Inferior parietal cortex (tissue), 1 donor: Measurements from ENCODE around the gene ZIC1.

ENCODE experiments used
- DNase-seq: peaks from one replicate; pipeline ENCODE4 v3.0.0-alpha.2; 2016; ENCODE audit errors: extremely low spot score

ZIC1 gene

DNA sequence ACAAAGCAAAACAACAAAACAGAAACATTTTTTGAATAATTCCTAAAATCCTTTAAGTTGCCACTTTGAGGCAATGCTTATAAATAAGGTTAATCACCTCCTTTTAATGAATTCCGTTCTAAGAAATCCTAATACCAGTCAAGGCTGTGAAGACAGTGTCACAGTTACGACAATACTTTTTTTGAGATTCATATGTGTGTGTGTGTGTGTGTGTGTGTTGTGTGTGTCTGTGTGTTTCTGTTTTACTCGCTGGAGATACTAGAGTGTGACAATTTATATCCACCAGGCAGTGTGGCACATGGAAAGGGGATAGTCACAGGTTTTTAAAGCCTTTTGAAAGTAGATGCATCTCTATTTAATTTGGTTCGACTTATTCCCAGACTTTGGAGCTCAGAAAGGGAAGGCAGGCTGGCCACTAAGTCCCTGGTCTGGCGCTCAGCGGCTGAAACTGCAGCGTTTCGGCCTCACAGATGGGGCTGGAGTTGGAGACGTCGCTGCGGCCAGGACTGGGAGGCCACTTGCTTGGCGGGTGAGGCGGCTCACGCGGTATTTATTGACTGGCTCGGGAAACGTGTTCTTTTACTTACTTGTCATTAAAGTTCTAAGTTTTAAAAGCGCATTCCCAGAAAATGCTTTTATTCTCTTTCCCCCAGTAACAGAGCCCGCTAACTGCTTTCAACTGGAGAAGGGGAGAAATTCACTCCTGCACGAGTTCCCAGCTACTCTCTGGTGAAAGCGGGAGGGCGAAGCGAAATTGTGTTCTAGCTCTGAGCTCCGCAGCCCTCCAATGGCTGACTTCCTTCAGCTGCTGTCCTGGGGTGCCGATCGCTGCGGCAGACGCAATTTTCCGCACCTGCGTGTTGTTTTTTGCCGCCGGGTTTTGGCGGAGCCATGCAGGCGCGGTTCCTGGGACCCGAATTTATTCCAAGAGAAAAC is 13.7 kb downstream of the ZIC1 start:
- DNase-seq = no peak

DNA sequence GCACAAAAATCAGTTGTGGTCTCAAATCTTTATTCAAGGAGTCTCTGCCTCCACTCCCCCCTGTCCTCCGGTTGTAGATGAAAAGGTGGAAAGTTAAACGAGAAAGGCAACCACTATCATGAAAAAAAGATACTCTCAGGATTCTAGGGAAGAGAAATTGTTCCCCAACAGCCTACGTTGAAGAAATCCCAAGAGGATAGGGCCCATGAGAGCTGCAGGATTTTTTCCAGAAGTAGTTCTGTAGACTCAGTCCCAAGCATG is 14.3 kb downstream of the ZIC1 start:
- no peak for DNase-seq

DNA sequence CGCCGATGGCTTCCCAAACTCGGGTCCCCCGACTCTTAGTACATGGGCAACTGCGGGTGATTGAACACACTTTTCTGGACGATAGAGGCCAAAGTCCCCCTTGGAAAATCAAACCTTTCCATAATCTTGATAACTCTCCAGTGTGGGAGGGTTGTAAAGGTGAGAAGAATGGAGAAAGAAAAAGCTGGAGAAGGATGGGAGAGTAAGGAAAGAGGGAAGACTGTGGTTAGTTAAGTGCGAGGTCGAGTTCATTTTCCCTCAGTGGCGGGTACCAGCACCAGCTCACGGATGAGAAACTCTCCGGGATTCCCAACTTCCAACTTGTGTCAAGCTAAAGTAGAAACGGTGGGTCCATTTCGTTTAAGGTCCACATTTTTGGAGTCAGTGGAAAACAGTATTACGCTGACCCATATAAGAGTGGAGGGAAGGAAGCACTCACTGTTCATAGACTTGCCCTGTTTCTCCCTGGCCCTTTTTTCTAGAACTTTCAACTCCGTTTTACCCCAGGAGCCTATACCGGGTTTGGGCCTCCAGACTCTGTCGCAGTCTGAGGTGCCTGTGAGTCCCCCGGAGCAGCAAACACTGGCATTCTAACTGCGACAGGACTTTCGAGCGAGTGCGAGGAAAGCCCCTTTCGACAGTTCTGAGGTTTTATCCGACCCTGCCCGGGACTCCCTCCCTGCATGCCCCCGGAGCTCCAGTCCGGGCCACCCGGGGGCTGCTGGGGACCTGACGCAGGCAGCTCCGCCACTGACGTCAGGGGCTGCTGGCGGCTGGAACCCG is 14.8 kb downstream of the ZIC1 start:
- no peak for DNase-seq

DNA sequence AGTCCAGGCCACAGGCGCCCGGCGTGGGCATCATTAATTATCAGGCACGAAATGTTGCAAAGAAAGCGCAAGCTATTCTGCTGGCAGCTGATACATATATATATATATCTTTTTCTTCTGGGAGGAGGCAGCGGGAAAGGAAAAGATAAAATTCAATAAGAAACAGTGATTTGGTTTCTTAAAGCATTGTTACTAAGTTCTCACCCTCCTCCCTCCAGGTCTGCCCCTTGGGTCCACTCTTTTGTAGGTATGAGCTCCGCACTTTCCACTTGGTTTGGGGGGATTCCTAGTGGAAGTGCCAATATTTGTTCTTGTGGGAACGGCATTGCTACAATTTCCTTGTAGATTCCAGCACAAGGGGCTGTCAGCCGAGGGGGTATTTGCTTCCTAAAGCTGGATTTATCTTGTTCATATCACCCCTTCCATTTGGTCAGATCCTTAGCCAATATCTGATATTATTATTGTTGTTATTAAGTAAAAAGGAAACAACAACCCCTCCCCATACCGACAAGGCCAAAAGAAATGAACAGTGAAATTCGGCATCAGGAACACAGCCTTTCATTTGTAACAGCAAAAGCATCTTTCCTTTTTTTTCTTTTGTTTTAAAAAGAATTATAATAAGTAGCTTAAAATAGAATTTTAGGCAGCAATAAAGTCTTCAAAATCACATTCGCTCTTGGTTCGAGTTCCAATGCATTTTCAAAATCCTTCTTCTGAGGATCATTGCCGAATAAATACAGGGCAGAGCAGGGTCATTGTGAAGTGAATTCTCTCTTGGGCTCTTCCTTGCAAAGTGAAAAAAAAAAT is 15.6 kb downstream of the ZIC1 start:
- DNase-seq = no peak

DNA sequence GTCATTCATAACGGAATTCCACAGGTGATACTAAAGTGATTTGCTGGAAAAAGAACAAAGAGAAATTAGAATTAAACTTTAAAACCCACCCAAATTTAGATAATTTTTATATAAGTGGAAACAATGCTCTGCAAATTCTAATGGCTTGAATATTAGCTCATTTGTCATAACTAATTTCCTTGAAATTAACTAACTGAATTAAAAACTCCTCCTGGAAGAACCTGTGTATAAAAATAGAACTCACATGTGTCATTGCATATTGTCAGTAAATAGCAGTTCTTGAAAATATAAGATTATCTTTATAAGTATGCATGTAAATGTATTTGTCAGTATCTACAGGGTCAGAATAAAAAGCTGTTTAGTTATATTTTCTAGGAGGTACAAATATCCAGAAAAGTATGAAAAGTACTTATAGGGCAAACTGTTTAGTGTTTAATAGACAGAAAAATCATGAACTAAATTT is 16.3 kb downstream of the ZIC1 start:
- no peak for DNase-seq

DNA sequence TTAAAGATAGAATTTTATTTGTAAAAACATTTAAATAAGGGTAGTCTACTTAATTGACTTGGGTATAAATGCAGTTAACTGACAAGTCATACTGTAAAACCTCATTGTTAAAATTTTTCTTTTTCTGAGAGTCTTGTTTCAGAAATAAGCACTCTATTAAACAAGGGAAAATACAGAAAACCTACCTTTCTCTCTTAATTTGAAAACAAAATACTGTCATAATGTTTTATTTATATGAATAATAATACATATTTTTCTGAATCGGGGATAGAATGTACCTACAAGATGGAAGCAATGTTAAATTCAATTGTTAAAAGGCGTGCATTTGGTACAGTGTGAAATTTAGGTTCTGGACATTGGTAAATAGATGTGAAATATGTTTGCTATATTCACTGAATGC is 17.8 kb downstream of the ZIC1 start:
- DNase-seq = no peak

DNA sequence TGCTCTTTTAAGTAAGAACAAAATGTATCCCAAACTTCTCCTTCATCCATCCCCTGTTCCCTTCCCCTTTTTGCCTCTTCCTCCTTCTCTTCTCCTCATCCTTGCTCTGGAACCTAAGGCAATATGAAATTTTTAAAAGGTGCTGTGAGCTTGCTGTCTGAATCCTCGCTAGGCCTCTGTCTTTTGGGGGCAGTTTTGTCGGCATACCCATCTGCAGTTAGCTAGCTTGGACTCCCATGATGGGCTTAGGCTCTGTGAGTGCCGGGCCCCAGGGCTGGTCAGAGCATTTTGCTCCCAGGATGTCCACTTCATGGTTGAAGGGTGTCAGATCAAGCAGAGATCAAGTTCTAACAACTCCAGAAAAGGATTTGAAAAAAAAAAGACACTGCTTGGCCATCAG is 18.6 kb downstream of the ZIC1 start:
- DNase-seq = no peak

DNA sequence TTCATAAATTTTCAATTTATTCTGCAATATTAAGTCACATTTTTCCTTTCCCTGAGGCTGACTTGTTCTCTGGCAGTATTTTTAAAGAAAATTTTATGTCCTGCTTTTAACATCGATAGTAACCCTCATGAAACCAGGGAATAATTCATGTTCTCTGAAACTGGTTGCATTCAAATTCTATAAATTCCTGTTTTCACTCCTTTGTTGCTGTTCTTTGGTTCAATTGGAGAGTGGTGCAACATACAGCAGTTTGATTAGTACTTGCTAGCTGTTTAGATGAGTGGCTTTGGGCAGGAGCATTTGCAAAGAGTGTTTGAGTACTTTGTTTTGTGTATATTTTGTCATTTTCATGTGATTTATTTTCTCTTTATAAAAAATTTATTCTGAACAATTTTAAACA is 19.2 kb downstream of the ZIC1 start:
- DNase-seq = no peak

DNA sequence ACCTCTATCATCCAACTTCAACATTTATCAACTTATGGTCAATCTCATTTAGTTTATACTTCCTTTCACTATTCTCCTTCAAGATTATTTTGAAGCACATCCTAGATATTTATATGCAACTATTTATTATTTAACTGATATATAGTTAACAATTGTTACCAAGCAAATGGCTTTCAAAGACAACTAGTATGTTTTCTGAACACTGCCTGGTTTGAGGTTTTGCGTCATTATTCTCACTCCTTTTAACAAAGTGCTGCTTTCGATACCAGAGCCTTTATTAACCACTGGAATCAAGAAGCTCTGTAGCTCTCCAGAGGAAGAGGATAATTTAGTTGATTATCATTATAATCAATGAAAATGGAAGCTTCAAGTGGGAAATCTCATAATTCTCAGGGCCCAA is 19.6 kb downstream of the ZIC1 start:
- no peak for DNase-seq

DNA sequence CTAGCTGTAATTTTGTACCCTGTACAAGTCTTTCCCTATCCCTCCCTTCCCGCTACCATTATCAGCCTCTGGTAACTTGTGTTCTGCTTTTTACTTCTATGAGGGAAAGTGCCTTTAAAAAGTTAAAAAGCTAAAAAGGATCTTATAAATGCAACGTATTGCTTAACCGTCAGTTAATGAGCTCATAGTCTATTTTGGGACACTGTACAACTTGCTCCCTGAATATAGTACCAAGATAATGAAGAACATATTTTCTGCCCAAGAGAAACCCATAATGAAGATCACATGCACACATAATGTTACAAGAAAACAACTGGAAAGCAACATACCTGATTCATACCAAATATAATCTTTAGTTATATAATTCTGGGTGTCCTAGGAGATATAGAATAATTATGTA is 22.6 kb downstream of the ZIC1 start:
- DNase-seq = no peak

DNA sequence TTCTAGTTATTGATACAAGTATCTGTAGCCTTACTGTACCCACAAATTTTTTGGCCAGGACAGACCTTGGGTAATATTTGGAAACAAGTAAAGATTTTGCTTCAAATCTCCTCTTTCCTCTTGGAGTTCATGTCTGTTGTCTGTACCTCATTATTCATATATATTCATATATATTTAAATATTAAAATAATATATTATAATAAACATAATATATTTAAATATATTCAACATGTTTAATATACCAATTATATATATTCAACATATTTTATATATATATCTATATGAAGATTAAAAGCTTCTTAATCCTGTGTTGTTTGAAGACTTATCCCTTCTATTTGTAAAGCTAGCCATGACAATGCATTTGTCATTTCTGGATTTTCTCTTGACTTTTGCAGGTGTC is 38.1 kb downstream of the ZIC1 start:
- no peak for DNase-seq

DNA sequence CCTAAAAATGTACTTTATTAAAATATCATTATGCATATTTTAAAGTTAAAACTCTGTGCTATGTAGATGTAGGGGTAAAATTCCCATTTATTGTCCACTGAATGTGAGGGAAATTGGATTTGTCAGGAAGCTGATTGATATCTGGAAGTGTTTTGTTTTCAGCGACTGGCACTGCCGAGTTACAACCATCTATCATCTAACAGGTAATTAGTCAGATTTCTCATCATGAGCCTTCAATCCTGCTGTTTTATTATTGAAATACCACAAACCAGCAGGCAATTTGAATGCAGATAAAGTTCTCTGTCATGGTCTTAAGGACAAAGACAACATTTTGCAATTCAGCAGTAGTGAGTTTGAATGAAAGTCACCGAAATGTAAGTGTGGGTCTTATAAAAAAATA is 40.5 kb downstream of the ZIC1 start:
- DNase-seq = no peak

DNA sequence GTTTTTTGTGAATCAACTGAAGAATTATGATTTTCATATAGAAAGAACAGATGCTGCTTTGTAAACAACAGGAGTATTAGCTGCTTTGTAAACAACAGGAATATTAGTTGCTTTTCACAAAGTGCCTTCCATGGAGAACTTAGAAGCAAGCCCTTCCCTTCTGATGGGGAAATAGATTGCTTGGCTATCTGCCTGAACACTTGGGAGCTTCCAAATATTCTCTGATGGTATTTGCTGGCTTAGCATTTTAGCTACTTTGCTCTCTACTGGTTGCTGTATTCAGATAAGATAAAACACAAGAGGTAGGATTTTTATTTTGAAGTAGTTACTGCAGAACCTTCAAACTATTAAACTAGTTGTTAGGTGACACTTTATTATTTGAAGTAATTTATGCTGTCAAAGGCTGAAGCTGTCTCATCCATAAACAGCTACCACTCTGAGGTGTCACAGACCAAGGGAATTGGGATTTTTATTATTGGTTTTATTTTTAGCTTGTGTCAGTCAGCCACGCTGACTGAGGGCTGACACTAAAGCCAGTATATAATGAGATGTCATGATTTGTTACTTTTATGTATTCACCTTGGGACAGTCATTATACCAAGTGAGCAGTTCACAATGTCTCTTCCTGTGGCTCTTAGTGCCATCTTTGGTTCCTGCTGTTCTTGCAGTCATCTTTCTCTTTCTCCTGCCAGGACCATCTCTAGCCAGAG is 50.0 kb downstream of the ZIC1 start:
- DNase-seq = no peak

DNA sequence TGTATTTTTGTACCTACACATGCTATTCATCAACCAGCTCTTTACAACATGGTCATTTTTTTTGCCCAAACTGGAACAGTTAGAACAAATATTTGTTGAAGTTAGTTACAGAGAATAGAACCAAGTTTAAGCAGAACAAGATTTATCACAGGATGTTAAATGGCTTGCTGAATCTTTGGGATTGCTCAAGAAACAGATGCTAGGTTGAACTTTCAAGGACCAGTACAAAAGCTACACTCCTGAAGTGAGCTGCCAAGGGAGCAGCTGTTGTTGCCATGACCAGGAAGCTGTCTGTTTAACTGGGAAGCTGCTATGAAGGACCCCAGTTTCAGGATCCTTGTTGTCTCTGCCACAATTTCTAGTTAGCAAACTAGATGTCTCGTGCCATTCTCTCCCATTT is 53.7 kb downstream of the ZIC1 start:
- DNase-seq = no peak
